ENCODE data around the gene DGKD.

DGKD gene

DNA sequence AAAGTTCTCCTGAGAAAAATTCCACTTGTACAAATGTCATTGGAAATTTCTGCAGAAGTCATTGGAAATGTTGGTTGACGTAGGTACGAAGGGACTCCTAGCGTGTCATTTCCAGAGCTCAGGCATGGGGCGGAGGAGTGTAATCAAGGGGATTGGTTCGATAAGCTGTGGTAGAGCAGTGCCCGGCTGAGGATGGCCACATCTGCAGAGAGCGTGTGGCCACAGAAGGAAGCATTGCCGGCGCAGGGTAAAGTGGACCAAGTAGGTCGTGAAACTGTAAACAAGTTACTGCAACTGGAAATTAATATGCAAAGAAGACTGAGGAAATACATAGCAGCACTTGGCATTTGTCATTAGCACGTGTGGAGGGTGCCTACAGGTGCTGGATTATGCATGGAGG, 101.8 kb downstream of the DGKD start:
- TF ChIP-seq, protein P1, sequence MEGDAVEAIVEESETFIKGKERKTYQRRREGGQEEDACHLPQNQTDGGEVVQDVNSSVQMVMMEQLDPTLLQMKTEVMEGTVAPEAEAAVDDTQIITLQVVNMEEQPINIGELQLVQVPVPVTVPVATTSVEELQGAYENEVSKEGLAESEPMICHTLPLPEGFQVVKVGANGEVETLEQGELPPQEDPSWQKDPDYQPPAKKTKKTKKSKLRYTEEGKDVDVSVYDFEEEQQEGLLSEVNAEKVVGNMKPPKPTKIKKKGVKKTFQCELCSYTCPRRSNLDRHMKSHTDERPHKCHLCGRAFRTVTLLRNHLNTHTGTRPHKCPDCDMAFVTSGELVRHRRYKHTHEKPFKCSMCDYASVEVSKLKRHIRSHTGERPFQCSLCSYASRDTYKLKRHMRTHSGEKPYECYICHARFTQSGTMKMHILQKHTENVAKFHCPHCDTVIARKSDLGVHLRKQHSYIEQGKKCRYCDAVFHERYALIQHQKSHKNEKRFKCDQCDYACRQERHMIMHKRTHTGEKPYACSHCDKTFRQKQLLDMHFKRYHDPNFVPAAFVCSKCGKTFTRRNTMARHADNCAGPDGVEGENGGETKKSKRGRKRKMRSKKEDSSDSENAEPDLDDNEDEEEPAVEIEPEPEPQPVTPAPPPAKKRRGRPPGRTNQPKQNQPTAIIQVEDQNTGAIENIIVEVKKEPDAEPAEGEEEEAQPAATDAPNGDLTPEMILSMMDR (IDR thresholded peaks at IDR 0.05): no peak

DNA sequence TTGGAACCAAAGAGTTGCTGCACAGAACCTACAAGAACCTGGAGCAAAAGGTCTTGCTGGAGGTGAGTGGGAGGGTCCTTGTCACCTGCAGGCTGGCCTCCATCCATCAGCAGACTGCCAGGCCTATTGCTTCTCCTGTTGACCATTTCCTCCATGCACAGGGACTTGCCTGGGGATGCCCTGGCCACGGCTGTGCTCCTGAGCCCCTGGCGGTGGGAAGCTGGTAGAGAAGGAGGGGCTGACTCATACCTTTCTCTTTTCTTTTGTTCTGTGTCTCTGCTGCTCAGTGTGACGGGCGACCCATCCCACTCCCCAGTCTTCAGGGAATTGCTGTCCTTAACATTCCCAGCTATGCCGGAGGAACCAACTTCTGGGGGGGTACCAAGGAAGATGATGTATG, 102.6 kb downstream of the DGKD start:
- TF ChIP-seq, protein P1 (IDR thresholded peaks at IDR 0.05): no peak

DNA sequence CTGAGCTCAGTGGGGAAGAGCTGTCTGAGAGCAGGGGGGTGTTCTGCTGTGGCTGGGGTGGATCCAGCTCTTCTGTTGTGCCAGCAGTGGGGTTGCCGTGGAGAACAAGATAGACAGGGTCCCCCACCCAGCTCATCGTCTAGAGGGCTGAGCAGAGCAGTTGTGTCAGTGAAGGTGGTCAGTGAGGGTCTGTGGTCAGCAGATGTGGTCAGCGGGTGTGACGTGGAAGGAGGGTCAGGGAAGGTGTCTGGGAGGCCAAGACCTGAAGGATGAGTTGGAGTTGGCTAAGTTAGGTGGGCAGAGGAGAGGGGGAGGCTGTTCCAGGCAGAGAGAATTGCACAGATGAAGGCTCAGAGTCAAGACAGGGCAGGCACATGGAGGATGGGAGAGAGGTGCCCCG, 103.1 kb downstream of the DGKD start:
- TF ChIP-seq, protein P1 (IDR thresholded peaks at IDR 0.05): no peak

DNA sequence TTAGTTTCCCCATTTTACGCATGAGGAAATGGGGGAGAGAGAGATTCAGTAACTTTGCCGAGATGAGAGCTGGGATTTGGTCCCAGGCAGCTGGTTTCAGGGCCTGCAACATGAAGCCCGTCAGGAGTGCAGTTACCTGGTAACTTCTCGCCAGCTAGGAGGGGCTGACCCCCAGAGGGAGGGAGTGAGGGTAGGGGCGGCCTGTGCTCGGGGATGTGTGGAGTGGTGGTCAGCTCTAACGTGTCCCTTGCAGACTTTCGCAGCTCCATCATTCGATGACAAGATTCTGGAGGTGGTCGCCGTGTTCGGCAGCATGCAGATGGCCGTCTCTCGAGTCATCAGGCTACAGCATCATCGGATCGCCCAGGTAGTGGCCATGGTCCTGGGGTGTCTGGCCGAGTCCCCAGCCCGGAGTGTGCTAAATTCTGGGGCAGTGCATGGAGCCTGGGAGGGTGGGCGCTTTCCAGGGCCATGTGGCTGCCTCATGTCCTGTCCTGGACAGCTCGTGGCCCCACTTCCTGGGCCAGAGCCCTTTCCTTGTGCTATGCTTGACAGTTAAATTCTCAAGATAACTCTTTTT, 103.8 kb downstream of the DGKD start:
- TF ChIP-seq, protein P1 (IDR thresholded peaks at IDR 0.05): no peak

DNA sequence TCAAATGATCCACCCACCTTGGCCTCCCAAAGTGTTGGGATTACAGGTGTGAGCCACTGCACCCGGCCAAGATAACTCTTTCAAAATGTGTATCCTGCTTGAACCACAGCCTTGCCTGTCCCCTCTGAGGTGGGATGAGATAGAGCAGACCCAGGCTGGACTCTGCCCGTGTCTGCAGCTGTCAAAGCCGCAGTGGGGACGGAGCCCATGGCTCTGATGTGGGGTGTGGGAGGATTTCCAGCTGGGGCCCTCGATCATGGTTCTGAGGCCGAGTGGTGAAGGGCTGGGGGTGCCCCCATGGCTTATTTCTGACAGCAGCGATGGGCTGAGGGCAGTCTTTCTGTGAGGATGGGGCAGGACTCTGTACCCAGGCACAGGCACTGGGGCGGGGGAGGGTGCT, 104.5 kb downstream of the DGKD start:
- TF ChIP-seq, protein P1 (IDR thresholded peaks at IDR 0.05): no peak

DNA sequence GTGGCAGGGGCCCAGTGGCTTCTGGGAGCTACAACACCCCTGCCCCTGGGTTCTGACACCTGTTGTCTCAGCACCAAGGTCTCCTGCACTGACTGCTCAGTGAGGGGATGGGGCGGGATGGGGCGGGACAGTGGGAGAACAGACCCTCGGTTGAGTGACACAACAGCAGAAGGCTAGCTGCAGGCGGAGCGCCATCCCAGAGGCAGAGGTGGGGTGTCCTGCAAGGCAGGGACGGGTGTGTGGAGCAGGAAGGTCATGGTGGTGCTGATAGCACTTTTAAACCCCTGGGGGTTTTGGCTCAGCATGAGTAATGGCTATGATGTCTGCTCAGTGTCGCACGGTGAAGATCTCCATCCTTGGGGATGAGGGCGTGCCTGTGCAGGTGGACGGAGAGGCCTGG, 105.1 kb downstream of the DGKD start:
- TF ChIP-seq, protein P1 (IDR thresholded peaks at IDR 0.05): no peak

DNA sequence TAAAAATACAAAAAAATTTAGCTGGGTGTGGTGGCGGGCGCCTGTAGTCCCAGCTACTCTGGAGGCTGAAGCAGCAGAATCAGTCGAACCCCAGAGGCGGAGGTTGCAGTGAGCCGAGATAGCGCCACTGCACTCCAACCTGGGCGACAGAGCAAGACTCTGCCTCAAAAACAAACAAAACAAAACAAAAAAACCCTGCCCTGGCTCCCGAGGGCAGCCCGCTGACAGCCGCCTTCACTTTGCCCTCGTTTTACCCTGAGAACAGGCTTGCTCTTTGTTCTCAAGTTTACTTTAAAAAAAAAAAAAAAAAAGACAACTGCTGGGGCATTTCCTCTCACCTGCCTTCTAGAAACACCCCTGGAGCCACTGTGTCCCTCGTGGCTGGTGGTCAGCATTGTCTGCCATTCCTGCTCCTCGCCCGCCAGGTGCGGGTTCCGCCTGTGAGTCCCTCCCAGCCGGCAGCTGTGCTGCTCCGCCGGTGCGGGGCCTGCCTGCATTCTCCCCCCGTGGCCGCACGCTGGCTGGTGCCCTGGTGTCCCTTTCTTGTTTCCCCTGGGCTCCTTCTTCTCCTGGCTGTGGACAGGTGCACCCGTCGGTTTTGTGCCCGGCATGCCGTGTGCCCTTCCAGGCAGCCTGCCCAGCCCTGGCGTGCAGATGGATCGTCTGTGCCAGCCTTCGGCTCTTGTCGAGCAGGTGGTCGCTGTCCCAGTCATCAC, 106.6 kb downstream of the DGKD start:
- TF ChIP-seq, protein P1 (IDR thresholded peaks at IDR 0.05): no peak

Measured in LNCAP (cell line).